Measurements from ENCODE around the gene UGT1A1.

UGT1A1 gene

DNA sequence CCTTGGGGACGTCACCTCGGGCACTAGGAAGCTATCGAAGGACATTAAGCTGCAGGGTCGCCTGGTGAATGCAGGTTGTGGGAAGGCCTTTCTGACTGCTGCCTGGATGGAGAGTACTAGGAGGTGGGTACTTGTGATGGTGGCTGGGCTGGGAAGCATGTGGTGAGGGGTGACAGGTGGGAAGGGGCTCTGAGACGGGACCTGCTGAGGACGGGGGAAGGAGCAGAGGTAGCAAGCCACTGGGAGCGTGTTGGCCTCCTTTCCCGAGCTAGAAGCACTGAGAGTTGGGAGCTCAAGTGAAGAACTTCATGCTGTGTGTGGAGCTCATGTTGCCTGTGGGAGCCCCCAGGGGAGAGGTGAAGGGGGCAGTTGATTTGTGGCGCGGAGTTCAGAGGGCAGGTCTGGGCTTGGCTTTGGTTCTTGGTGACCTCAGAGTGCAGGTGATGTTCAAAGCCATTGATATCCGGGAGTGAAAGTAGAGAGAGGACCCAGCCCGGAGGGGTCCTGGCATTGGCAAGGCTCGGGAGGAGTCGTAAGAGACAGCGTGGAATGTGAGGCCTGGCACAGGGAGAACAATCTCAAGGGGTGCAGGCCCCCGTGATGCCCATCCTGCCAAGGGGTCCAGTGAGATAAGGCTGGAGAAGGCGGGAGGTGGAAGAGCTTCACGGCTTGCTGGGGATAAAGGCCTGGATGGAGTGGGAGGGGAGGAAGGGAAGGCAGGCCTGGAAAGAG lies 31.2 kb downstream of the UGT1A1 start:
- no peak overlapping the region for H3K27ac ChIP-seq
- TF ChIP-seq, protein P1, sequence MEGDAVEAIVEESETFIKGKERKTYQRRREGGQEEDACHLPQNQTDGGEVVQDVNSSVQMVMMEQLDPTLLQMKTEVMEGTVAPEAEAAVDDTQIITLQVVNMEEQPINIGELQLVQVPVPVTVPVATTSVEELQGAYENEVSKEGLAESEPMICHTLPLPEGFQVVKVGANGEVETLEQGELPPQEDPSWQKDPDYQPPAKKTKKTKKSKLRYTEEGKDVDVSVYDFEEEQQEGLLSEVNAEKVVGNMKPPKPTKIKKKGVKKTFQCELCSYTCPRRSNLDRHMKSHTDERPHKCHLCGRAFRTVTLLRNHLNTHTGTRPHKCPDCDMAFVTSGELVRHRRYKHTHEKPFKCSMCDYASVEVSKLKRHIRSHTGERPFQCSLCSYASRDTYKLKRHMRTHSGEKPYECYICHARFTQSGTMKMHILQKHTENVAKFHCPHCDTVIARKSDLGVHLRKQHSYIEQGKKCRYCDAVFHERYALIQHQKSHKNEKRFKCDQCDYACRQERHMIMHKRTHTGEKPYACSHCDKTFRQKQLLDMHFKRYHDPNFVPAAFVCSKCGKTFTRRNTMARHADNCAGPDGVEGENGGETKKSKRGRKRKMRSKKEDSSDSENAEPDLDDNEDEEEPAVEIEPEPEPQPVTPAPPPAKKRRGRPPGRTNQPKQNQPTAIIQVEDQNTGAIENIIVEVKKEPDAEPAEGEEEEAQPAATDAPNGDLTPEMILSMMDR (IDR thresholded peaks at IDR 0.05) = no peak
- no peak for TF ChIP-seq ZFX (IDR thresholded peaks at IDR 0.05; ENCODE audit: borderline replicate concordance)

DNA sequence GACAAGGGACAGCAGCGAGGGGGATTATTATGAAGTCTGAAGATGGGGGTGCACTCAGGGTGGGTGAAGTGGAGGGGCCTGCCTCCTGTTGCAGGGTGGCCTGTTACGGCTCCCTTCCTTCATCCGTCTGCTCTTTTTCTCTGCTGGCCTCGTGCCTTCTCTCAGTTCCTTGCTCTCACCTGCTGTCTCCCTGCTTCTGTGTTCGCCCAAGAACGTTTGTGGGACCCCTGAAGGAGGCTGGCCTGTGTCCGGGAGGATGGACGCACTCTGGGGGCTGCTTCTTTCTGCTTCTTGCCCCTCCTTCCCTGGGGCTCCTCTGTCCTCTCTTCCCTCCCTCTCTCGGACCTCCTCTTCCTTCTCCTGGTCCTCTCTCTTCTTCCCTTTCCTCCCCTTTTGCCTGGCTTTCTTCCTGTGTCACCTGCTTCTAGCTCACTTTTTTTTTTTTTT lies 31.8 kb downstream of the UGT1A1 start:
- H3K27ac ChIP-seq = no peak overlapping the region
- TF ChIP-seq ZFX (IDR thresholded peaks at IDR 0.05; ENCODE audit: borderline replicate concordance) = no peak
- TF ChIP-seq, protein P1 (IDR thresholded peaks at IDR 0.05) = no peak

DNA sequence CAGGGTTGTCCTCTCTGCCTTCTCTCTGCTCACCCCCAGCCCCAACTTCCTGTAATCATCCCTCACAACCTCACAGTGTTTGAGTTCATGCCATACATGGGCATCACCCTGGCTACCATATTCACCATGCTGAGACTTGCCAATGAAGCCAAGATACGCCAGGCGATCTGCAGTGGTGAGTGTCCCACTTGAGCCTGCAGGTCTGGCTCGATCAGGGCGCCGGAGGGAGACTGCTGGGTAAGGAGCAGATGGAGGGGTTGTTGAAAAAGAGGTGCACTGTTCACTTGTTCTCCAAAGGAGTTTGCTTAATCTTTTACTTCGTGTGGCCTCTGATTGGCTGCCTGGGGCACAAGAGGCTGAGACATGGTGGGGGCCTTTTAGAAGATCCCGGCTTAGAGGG lies 32.6 kb downstream of the UGT1A1 start:
- TF ChIP-seq ZFX (IDR thresholded peaks at IDR 0.05; ENCODE audit: borderline replicate concordance) = no peak
- TF ChIP-seq, protein P1 (IDR thresholded peaks at IDR 0.05) = no peak
- H3K27ac ChIP-seq = no peak overlapping the region

DNA sequence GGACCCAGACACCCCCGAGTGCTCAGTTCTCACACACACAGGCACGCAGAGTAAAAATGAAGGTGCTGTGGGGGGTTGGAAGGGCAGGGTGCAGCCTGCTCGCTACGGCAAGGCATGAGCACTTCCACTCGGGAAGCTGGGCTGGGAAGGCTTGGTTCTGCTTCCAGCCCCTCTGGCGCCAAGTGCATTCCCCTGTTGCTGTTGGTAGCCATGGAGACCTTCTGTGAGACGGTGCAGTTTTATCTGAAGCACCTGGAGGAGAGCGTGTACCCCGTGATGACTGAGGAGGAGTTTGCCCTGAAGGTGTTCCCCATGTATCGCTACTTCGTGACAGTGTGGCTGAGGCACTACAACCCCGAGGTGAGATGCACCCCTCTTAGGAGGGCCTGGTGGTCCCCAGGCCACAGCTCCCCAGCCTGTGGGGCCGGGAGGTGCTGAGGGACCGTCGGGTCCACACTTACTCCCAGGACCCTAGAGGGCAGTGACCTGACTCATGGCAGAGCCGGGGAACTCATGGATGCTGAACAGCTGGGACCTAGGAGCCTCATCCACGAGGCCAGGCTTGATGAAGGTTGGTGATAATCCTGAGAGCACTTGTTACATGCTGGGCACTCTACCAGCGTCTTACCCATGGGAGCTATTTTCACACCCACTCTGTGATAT lies 33.5 kb downstream of the UGT1A1 start:
- TF ChIP-seq, protein P1 (IDR thresholded peaks at IDR 0.05) = no peak
- TF ChIP-seq ZFX (IDR thresholded peaks at IDR 0.05; ENCODE audit: borderline replicate concordance) = no peak
- no peak overlapping the region for H3K27ac ChIP-seq

DNA sequence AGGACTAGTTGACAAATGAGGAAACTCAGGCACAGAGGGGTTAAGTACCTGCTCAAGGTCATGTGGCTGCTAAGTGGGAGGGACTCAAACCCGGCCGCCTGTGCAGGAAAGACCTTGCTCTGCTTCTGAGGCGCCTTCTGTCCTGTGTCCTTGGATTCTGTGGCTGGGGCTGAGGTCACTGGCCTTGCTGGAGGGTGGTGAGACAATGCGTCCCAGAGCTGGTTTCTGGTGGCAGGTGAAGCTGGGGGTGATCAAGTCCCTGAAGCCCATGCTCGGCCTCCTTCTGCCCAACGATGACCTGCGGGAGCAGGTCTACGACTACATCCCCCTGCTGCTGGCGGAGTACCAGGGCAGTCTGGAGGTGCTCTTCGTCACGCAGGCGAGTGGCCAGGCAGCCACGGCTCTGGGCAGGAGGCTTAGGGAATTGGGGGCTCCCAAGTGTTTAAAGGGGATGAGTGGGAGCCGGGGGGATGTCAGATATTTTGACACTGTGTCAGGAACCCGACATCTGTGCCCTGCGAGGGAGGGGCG lies 34.1 kb downstream of the UGT1A1 start:
- H3K27ac ChIP-seq = no peak overlapping the region
- TF ChIP-seq ZFX (IDR thresholded peaks at IDR 0.05; ENCODE audit: borderline replicate concordance) = no peak
- TF ChIP-seq, protein P1 (IDR thresholded peaks at IDR 0.05) = no peak

DNA sequence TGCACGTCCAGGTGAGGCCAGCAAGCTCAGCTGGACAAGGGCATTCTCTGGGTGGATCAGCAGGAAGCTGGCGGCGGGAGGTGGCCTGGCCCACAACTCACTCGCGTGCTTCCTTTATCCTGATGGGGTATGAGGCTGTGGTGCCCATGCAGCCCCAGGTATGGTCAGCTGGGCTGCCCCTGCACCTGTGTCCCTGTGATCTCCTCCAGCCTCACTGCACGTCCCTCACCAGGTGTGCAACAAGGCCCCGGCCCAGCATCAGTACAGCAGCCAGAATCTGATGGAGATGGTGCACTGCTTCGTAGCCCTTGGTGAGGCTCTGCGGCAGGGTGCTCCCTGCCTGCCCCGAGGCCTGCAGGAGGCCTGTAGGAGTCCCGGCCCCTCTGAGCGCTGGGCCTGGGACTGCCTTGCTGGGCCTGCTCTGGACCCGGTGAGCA lies 35.7 kb downstream of the UGT1A1 start:
- no peak for TF ChIP-seq ZFX (IDR thresholded peaks at IDR 0.05; ENCODE audit: borderline replicate concordance)
- TF ChIP-seq, protein P1 (IDR thresholded peaks at IDR 0.05) = no peak
- H3K27ac ChIP-seq = no peak overlapping the region

DNA sequence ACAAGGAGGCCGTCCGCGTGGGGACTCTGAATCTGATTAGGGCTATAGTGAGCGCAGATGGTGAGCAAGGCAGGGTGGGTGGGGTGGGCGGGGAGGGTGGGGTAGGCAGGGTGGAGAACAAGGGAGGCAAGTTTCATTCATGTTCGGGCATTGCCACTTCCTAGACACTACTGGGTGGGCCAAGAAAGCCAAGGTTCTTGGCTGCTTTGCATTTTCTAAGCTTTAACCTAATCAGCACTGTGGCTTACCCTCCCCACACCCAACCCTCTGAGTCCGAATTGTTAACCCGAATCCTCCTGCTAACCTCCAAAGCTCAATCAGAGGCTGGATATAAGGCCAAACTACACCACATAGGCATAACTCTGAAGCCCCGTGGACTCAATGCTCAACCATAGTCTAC lies 36.2 kb downstream of the UGT1A1 start:
- H3K27ac ChIP-seq = no peak overlapping the region
- no peak for TF ChIP-seq ZFX (IDR thresholded peaks at IDR 0.05; ENCODE audit: borderline replicate concordance)
- TF ChIP-seq, protein P1 (IDR thresholded peaks at IDR 0.05) = no peak
